Activated gamma-delta T cell treated with anti-CD3 and anti-CD28 coated beads, Interleukin-2, amount 50 U/mL, for 16 hours (primary cell): ENCODE results near the gene BCL6.
"Not testable (repeated sequence)": the region's sequence is repeated elsewhere in the genome, so short reads cannot be mapped to it uniquely, and the experiment has no call there.

Source experiments
- DNase-seq: peaks from one replicate; pipeline ENCODE4 v3.0.0-alpha.2; 2020; ENCODE audit warnings: low read depth

BCL6 gene

DNA sequence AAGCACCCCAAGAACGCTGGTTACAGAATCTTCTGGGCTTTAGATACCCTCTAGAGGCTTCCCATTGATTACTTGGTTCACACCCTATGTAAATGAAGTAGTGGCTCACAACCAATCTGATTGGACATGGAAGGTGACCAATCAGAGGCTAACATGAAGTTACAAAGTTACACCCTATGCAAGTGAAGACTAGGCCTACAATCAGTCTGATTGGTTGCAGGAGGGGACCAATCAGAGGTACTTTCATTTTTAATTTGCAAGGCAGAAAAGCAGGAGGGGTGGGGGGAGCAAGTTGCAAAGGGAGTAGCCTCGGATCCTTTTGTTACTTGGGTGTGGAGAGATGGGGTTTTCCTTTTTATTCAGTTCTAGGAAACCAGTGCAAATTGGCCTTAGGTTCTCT, 31.8 kb downstream of the BCL6 start:
- no peak for DNase-seq

GRCh38 chr3:187709155-187709554, 36.1 kb downstream of the BCL6 start:
- DNase-seq, result no peak

DNA sequence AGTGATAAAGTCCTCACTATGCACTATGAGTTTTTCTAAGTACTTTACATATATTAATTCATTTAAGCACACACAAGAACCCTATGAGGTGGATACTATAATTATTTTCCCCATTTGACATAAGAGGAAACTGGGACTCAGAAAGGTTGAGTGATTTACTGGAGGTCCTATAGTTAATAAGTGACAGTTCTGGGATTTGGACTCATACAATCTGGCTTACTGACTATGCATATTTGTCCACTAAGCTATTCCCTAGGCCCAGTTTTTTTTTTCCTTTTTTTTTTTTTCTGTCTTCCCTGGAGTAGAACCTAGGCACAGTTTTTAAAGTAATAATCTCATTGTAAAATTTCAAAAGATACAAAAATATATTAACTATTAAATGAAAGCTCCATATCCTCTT, 36.6 kb downstream of the BCL6 start:
- no peak for DNase-seq

GRCh38 chr3:187706971-187707370, 38.3 kb downstream of the BCL6 start:
- no peak for DNase-seq

GRCh38 chr3:187705164-187705563, 40.1 kb downstream of the BCL6 start:
- no peak for DNase-seq

- DNase-seq, result no peak
Observed at GRCh38 chr3:187702507-187703033, 42.7 kb downstream of the BCL6 start, which contains the start of gene RTP2. Gene RTP2, minus strand, starts transcription at chr3:187702557. Its CDS starts 429 bp downstream, at chr3:187702128.

DNA sequence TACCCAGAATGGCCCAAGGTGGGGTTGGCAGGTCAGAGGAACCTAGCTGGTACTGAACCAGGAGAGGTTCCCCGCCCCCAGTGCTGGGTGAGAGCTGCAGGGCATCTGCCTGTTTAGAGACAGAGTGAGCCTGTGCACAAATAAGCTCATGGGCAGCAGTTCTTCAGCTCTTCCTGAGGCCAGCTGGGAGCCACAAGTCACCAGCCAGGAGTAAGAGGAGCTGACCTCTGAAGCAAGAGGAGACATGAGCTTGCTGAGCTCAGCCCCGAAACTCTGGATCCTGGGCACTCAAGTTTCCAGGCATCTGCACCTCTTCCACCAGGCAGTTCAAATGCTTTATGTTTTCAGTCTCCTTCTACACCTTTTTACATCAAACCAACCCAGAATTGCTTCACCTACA, 45.0 kb downstream of the BCL6 start:
- DNase-seq, result no peak

GRCh38 chr3:187698499-187699399, 46.5 kb downstream of the BCL6 start:
- no peak for DNase-seq

- no peak for DNase-seq
Observed at GRCh38 chr3:187696021-187696420, 49.2 kb downstream of the BCL6 start.

DNA sequence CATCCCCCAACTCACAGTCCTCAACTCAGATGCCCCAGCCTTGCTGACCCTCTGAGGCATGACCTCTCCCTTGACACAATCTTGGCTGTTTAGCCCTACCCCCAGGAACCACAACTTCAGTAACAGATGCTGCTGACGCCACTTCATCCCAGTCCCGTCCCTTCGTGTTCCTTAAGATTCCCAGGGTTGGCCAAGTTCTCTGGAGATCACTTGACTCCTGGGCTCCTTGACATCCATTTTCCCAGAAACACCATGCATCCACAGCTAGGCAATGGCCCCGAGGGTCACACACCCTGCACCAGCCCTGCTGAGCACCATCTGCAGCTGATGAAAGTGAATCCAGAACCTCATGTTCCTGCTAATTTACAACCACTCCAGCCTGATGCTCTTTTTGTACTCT, 49.8 kb downstream of the BCL6 start:
- no peak for DNase-seq

- DNase-seq, result no peak
Observed at GRCh38 chr3:187694801-187695200, 50.5 kb downstream of the BCL6 start.

- DNase-seq, result no peak
Observed at GRCh38 chr3:187693431-187693830, 51.8 kb downstream of the BCL6 start.

- no peak for DNase-seq
Observed at GRCh38 chr3:187689984-187690383, 55.3 kb downstream of the BCL6 start.

- no peak for DNase-seq
Observed at GRCh38 chr3:187686621-187687273, 58.5 kb downstream of the BCL6 start.

GRCh38 chr3:187685948-187686347, 59.3 kb downstream of the BCL6 start:
- no peak for DNase-seq

GRCh38 chr3:187684880-187685279, 60.4 kb downstream of the BCL6 start:
- no peak for DNase-seq

- no peak for DNase-seq
Observed at GRCh38 chr3:187684444-187684843, 60.8 kb downstream of the BCL6 start.

- not testable (repeated sequence) for DNase-seq
Observed at GRCh38 chr3:187681756-187682155, 63.5 kb downstream of the BCL6 start.

DNA sequence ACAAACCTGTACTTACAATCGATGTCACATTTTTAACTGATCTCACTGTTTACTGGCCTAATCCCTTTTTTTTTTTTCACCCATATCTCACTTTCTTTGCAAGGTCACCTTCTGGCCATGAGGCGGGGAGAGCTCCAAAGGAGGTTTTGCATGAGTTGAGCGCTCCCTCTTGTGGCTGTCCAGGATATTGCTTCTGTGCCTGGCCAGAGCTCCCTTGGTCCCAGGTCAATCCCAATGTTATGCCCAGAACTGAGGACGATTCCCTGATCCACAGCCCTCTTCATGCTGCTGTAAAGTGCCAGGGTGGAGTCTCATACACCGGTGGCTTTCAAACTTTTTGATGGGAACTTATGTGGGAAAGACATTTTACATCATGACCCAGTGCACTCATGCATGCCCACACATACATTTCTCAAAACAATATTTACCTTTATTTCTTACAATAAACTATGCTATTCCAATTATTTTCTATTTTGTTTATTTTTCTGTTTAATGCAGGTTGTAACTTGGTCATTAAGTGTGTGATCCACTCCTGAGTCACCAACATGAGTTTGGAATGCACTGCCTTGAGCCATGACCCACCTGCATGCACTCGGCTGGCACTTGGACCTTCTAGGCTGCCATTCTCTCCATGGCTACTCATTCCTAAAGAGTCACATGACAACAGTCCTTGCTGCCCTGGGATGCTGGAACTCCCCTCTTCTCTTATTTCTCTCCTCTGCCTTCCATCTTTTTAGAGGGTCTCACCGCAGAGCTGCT, 65.5 kb downstream of the BCL6 start:
- DNase-seq, result peak; percentile 46

DNA sequence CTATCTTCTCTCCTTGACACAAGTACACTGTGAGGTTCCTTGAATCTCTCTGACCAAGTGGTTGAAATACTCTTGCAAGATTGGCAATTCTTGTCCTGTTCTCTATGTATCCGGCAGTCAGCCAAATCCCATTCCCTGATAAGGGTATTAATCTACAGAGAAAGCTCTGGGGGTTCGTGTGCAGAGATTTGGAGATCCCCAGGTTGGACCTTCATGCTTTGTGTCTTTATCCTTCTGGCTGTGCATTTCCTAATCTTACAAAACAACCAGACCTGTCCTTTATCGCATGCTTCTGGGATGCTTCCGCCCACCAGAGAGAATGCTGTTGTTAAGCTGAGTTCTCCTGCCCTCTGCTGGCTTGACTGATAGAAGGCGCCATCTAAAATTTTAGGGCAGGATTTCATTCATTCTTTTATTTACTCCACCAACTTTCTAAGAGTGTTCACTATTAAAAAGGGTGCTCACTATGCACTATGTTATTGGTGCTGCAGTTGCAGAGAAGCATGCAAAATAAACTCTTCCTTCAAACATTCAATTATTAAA, 66.5 kb downstream of the BCL6 start:
- no peak for DNase-seq

DNA sequence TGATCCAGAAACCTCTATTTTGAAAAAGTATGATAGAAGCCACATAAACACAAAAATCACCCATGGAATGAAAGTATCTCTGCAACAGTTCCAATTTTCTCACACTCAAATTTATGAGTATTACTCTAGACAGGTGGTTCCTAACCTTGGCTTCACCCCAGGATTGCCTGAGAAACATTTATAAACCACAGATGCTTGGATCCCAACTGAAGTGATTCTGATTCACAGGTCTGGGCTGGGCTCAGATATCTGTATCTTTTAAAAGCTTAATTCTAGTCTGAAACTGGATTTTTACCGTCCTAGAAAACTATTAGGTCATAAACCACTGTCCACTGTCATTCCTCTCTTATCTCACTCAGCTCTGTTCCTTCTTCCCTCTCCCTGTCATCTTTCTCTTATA, 67.7 kb downstream of the BCL6 start:
- DNase-seq, result no peak

DNA sequence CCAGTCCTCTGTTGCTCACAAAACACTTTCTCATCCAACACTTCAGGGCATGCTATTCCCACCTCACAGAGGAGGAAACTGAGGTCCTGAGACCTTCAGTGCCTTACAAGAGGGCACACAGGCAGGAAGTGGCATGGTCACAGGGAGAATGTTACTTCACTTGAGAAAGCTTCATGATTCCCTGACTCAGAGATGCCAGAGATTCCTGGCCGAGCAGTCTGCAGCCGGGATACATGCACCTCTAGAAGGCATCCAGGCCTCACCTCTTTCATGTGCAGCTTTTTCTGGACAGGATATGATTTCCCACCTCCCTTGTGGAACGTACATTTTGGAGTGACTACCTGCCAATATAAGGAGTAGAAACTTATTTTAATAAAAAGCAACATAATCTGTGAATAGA, 72.3 kb downstream of the BCL6 start:
- no peak for DNase-seq
